ENCODE data around the gene MYO7A.

MYO7A gene

DNA sequence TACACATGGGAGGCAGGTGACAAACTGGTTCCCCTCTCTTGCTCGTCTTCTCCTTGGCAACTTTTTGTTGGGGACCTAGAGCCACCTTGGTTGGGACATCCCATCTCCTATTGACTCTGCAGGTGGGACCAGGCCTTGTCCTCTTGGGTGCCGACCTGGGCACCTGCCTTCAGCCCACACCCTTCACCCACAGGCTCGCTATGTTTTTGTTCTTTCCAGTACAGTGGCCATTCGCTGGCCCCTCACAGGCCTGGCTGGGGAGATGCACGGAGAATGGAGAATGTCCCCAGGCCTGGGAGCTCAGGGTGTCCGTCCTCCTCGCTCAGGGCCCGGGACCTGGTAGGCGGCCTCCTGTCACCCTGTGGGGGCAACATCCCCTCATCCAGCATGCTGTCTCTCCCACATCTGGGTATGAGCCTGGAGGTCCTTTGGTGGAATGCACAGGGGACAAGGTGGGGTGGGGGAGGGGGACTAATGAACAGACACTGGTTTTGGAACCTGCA lies 40.3 kb upstream of the MYO7A start:
- TF ChIP-seq, protein P1, sequence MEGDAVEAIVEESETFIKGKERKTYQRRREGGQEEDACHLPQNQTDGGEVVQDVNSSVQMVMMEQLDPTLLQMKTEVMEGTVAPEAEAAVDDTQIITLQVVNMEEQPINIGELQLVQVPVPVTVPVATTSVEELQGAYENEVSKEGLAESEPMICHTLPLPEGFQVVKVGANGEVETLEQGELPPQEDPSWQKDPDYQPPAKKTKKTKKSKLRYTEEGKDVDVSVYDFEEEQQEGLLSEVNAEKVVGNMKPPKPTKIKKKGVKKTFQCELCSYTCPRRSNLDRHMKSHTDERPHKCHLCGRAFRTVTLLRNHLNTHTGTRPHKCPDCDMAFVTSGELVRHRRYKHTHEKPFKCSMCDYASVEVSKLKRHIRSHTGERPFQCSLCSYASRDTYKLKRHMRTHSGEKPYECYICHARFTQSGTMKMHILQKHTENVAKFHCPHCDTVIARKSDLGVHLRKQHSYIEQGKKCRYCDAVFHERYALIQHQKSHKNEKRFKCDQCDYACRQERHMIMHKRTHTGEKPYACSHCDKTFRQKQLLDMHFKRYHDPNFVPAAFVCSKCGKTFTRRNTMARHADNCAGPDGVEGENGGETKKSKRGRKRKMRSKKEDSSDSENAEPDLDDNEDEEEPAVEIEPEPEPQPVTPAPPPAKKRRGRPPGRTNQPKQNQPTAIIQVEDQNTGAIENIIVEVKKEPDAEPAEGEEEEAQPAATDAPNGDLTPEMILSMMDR (IDR thresholded peaks at IDR 0.05; ENCODE audit: low read depth, low read length), result no peak
- Histone ChIP-seq H3K27me3 (ENCODE audit: insufficient read depth, low read depth, severe bottlenecking) (no peaks in the 10 kb centered on the region), H3K4me3 (ENCODE audit: low read depth, low read length) (no peak overlapping the region), H3K27ac (no peak overlapping the region), H3K36me3 (no peaks in the 10 kb centered on the region), H3K9me3 (ENCODE audit: severe bottlenecking) (no peaks in the 10 kb centered on the region)
- DNase-seq, result no peak

DNA sequence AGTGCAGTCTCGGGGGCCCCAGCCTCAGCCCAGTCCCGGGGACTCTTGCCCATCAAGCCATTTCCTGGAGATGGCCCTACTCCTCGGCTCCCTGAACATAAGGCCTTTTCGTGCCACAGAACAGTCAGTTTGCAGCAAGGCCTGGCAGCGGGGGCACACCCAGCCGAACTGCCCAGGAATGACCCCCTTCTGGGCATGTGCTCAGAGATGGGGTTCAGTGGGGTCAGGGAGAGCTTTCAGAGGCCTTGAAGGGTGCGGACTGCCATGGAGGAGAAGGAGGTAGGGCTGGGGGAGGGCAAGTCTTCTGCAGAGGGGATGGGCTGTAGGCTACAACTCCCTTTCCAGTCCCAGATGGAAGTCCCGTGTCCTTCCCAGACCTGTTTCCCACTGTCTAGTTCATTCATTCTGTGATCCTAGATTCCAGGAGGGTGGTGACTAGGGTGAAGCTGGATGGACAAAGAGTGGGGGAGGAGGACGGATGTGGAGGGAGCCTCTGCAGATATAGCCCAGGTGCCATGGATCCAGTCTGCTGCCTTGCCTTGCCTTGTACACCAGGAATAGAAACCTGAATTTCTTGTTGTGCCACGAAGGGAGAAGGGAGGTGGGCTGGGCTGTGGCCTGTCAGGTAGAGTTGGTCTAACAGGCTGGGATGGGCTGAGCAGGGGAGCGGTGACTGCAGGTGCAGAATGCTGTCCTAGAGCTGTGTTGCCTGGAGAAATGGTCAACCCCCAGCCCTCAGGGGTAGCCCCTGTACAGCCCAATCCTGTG lies 39.6 kb upstream of the MYO7A start:
- Histone ChIP-seq H3K27me3 (ENCODE audit: insufficient read depth, low read depth, severe bottlenecking) (no peaks in the 10 kb centered on the region), H3K4me3 (ENCODE audit: low read depth, low read length) (no peak overlapping the region), H3K9me3 (ENCODE audit: severe bottlenecking) (no peaks in the 10 kb centered on the region), H3K36me3 (no peaks in the 10 kb centered on the region), H3K27ac (no peak overlapping the region)
- DNase-seq, result no peak
- TF ChIP-seq, protein P1 (IDR thresholded peaks at IDR 0.05; ENCODE audit: low read depth, low read length), result no peak

DNA sequence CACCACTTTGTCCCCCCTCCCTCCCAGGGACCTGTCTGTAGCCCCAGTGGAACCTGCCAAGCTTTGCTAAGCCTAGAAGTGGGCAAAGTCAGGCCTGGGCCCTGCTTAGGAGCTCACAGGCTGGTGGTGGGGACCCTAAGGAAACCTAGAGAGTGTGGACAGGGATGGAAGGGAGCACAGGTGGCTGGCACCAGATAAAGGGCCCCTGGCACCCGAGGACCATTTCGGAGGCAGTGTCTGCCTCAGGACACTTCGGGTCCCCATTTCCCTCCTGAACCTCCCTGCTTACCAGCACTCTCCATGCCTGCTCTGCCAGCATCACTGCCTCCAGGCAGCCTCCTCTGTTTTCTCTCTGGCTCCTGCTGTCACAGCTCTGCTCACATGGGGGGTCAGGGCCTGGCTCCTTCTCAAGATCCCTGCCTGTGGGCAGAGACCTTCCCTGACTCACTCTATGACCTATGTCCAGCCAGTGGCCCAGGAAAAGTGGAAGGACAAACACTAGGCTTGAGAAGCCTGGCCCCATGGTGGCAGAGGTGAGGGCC lies 39.0 kb upstream of the MYO7A start:
- H3K4me3 ChIP-seq (ENCODE audit: low read depth, low read length), result no peak overlapping the region
- no peak for DNase-seq
- H3K27ac ChIP-seq, result no peak overlapping the region
- TF ChIP-seq, protein P1 (IDR thresholded peaks at IDR 0.05; ENCODE audit: low read depth, low read length), result no peak
- H3K36me3 ChIP-seq, result no peaks in the 10 kb centered on the region
- H3K9me3 ChIP-seq (ENCODE audit: severe bottlenecking), result no peaks in the 10 kb centered on the region
- no peaks in the 10 kb centered on the region for H3K27me3 ChIP-seq (ENCODE audit: insufficient read depth, low read depth, severe bottlenecking)

DNA sequence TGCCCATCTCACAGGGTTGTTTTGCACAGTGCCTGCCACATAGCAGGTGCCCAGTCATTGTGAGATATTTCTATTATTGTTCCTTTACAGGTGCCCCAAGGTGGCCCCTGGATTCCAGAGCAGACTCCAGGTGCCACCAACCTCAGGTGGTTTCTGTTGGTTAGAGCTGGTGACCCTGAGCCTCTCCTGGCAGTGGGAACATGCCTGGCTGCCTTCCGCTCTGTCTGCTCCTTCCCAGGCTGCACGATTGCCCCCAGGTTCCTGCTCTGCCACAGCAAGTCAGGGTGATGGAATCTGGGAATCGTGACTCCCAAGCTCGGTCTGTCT lies 38.0 kb upstream of the MYO7A start:
- Histone ChIP-seq H3K36me3 (no peaks in the 10 kb centered on the region), H3K9me3 (ENCODE audit: severe bottlenecking) (no peaks in the 10 kb centered on the region), H3K27ac (no peak overlapping the region), H3K4me3 (ENCODE audit: low read depth, low read length) (no peak overlapping the region), H3K27me3 (ENCODE audit: insufficient read depth, low read depth, severe bottlenecking) (no peaks in the 10 kb centered on the region)
- TF ChIP-seq, protein P1 (IDR thresholded peaks at IDR 0.05; ENCODE audit: low read depth, low read length), result no peak
- DNase-seq, result no peak

DNA sequence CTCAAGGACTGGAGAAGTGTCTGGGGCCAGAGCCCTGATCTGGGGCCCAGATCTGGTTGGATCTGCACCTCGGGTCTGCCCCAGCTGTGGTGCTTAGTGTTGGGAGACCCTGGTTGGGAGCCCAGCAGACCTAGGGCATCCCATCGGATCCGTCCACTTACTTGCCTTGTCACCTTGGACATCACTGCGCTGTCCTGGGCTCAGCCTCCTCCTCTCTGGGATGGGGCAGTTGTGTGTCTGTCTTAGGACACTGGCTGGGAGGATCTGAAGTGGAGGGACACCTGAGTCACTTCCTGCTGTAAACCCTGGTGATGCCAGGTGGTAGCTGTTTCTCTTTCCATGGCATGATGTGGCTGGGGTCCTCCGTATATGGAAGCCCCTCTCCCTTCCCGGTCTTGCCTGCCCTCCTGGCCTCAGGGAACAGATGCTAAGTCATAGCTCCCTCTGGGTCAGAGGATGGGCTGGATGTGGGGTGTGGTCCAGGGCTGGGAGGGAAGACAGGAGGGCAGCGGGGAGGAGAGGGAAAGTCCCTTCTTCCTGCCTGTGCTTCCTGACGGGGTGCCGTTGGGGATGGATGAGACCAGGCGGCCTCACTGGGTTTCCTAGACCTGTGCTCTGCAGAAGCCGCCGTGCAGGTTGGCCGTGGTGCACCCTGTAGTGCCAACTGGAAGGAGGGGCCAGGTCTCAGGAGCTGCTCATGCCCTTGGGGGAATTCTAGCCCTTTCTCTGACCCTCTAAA lies 37.5 kb upstream of the MYO7A start:
- H3K27me3 ChIP-seq (ENCODE audit: insufficient read depth, low read depth, severe bottlenecking), result no peaks in the 10 kb centered on the region
- H3K9me3 ChIP-seq (ENCODE audit: severe bottlenecking), result no peaks in the 10 kb centered on the region
- H3K4me3 ChIP-seq (ENCODE audit: low read depth, low read length), result no peak overlapping the region
- no peaks in the 10 kb centered on the region for H3K36me3 ChIP-seq
- no peak for DNase-seq
- TF ChIP-seq, protein P1 (IDR thresholded peaks at IDR 0.05; ENCODE audit: low read depth, low read length), result no peak
- H3K27ac ChIP-seq, result no peak overlapping the region

Data from WERI-Rb-1 (cell line).